ENCODE results near the gene SLC26A9. TPM values are rescaled to one million over a fixed set of nuclear protein-coding genes. Genes with fewer than 3 reads are reported as not detected.

The SLC26A9 gene
- total and polyA plus RNA-seq, 2 donors from 2014 or later = 0.69 to 5.9 TPM

DNA sequence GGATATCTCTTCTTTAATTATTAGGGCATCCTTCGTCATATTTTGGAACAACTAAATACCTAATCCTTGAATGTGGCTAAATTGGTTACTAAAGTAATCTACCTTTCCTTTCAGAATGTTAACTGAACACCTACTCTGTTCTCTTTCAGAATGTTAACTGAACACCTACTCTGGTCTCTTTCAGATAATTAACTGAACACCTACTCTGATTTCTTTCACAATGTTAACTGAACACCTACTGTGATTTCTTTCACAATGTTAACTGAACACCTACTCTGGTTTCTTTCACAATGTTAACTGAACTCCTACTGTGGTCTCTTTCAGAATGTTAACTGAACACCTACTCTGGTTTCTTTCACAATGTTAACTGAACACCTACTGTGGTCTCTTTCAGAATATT is 38.0 kb upstream of the SLC26A9 start:
- DNase-seq = no peak
- H3K27me3 ChIP-seq (ENCODE audit: control insufficient read depth, insufficient read depth, low read length) = no peaks in the 10 kb centered on the region
- no peaks in the 10 kb centered on the region for H3K9me3 ChIP-seq (ENCODE audit: control insufficient read depth in 2 of 3, insufficient read depth in 1 of 3, low read length in 3 of 3)
- H3K27ac ChIP-seq (ENCODE audit: low read depth in 2 of 2, low read length in 2 of 2) = no peak overlapping the region
- TF ChIP-seq, protein P1, sequence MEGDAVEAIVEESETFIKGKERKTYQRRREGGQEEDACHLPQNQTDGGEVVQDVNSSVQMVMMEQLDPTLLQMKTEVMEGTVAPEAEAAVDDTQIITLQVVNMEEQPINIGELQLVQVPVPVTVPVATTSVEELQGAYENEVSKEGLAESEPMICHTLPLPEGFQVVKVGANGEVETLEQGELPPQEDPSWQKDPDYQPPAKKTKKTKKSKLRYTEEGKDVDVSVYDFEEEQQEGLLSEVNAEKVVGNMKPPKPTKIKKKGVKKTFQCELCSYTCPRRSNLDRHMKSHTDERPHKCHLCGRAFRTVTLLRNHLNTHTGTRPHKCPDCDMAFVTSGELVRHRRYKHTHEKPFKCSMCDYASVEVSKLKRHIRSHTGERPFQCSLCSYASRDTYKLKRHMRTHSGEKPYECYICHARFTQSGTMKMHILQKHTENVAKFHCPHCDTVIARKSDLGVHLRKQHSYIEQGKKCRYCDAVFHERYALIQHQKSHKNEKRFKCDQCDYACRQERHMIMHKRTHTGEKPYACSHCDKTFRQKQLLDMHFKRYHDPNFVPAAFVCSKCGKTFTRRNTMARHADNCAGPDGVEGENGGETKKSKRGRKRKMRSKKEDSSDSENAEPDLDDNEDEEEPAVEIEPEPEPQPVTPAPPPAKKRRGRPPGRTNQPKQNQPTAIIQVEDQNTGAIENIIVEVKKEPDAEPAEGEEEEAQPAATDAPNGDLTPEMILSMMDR (IDR thresholded peaks at IDR 0.05; ENCODE audit: borderline replicate concordance, extremely low read depth, insufficient read depth) = no peak
- no peak overlapping the region for H3K4me3 ChIP-seq (ENCODE audit: low read length in 3 of 3)
- no peaks in the 10 kb centered on the region for H3K4me1 ChIP-seq (ENCODE audit: control insufficient read depth in 2 of 3, insufficient read depth in 2 of 3, low read depth in 1 of 3, low read length in 3 of 3)
- no peak for FAIRE-seq
- H3K9ac ChIP-seq (ENCODE audit: low read length in 3 of 3) = no peak overlapping the region
- H3K36me3 ChIP-seq (ENCODE audit: control insufficient read depth in 2 of 3, insufficient read depth in 3 of 3, low read length in 3 of 3) = no peaks in the 10 kb centered on the region
- intact Hi-C loops (cut with DNase I) = no loop called here

- FAIRE-seq = no peak
- Histone ChIP-seq H3K4me3 (ENCODE audit: low read length in 3 of 3) (no peak overlapping the region), H3K27ac (ENCODE audit: low read depth in 2 of 2, low read length in 2 of 2) (no peak overlapping the region), H3K27me3 (ENCODE audit: control insufficient read depth, insufficient read depth, low read length) (no peaks in the 10 kb centered on the region), H3K4me1 (ENCODE audit: control insufficient read depth in 2 of 3, insufficient read depth in 2 of 3, low read depth in 1 of 3, low read length in 3 of 3) (no peaks in the 10 kb centered on the region), H3K9ac (ENCODE audit: low read length in 3 of 3) (no peak overlapping the region), H3K36me3 (ENCODE audit: control insufficient read depth in 2 of 3, insufficient read depth in 3 of 3, low read length in 3 of 3) (no peaks in the 10 kb centered on the region), H3K9me3 (ENCODE audit: control insufficient read depth in 2 of 3, insufficient read depth in 1 of 3, low read length in 3 of 3) (no peaks in the 10 kb centered on the region)
- intact Hi-C loops (cut with DNase I) = no loop called here
- no peak for DNase-seq
- TF ChIP-seq, protein P1 (IDR thresholded peaks at IDR 0.05; ENCODE audit: borderline replicate concordance, extremely low read depth, insufficient read depth) = no peak
Measured at GRCh38 chr1:205980237-205980870, 37.1 kb upstream of the SLC26A9 start.

DNA sequence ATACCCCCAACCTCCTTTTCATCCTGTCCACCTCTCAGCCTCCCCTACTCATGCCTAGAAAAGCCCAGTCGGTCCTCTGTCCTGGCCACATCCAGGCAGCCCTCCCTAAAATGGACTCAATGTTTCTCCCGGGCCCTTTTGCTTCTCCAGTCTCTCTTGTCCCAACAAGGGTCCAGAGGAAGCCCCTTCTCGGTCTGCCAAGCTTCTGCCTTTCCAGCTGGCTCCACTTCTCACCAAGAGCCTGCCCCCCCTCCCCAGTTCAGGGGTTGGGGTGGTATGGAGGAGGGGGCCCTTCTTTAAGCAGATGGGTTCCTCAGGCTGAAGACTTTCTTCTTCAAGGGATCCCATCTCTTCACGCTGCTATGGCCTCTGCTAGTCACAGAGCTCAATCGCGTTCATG is 36.0 kb upstream of the SLC26A9 start:
- DNase-seq = no peak

More for the DNA sequence above, 36.0 kb upstream of the SLC26A9 start:
- no peak for FAIRE-seq
- intact Hi-C loops (cut with DNase I) = loop anchor here (5.0 kb wide), 2 partner anchors 62 to 187 kb away; no protein-coding TSS in a partner anchor
- H3K4me3 ChIP-seq (ENCODE audit: low read length in 3 of 3) = no peak overlapping the region
- H3K9ac ChIP-seq (ENCODE audit: low read length in 3 of 3) = no peak overlapping the region
- TF ChIP-seq, protein P1 (IDR thresholded peaks at IDR 0.05; ENCODE audit: borderline replicate concordance, extremely low read depth, insufficient read depth) = no peak
- H3K4me1 ChIP-seq (ENCODE audit: control insufficient read depth in 2 of 3, insufficient read depth in 2 of 3, low read depth in 1 of 3, low read length in 3 of 3) = peaks cover 0 to 2% (median 0%) of the 10 kb centered on the region in 3 donors
- no peaks in the 10 kb centered on the region for H3K27me3 ChIP-seq (ENCODE audit: control insufficient read depth, insufficient read depth, low read length)
- H3K9me3 ChIP-seq (ENCODE audit: control insufficient read depth in 2 of 3, insufficient read depth in 1 of 3, low read length in 3 of 3) = peaks cover 0 to 4% (median 0%) of the 10 kb centered on the region in 3 donors
- no peak overlapping the region for H3K27ac ChIP-seq (ENCODE audit: low read depth in 2 of 2, low read length in 2 of 2)
- peaks cover 0 to 3% (median 0%) of the 10 kb centered on the region in 3 donors for H3K36me3 ChIP-seq (ENCODE audit: control insufficient read depth in 2 of 3, insufficient read depth in 3 of 3, low read length in 3 of 3)

All from kidney (tissue), 14 donors.